Epithelial cell of esophagus (primary cell): Measurements from ENCODE around the gene MTARC2.

Experiments
- DNase-seq: peaks from one replicate; pipeline ENCODE4 v3.0.0; 2010; ENCODE audit warnings: low read depth
- H3K4me3 ChIP-seq: 2 replicates; pipeline ENCODE4 v1.5.1; 2011; ENCODE audit warnings: mild to moderate bottlenecking, low read length, control low read depth
- TF ChIP-seq, protein P1 (sequence below): IDR thresholded peaks from 2 replicates; pipeline ENCODE4 v1.5.1; 2011; ENCODE audit warnings: low read depth, mild to moderate bottlenecking, low read length, control low read depth, inconsistent platforms; ENCODE audit not compliant: insufficient read depth; ENCODE audit errors: missing control alignments

The MTARC2 gene

DNA sequence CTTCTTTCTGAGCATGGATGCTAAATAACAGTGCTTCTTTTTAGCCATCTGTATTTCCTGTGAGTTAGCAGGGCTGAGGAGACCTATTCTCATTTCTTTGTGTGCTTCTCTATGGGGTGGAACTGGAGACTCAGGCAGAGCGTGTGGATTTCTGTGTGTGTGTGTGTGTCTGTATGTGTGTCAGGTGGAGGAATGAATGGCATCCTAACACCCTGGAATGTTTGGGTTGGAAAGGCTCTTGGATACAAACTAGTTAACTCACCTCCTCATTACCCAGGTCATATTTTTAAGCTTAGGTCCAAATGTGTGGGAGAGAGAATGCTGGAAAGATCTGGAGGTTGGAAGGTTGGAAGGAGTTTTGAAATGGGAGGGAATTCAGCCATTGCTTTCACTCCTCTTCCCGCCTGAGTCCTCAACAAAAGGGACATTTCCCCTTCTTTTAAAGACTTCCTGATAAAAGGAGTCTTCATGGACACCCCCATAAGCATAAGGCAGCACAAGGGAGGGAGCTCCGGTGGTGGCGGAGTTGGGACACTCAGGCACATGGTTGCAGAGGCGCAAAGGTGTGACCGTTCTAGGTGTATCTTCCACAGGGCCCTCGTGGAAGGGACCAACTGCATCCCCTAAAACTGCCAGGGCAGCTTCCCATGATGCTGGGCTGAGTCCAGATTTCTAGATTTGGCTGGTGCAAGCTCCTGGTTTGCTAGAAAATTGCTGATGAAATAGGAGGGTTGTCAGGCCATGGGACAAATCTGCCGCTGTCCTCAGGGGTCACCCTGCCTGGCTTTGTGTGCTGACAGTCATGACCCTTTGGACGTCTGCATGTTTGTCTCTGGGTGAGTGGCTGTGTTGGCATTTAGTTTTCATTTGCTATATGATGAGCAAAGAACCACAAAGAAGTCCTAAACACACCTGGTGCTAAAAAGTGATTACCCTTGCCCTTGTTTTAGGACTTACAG is 76.2 kb downstream of the MTARC2 start:
- no peak overlapping the region for H3K4me3 ChIP-seq
- DNase-seq, result no peak
- TF ChIP-seq, protein P1, sequence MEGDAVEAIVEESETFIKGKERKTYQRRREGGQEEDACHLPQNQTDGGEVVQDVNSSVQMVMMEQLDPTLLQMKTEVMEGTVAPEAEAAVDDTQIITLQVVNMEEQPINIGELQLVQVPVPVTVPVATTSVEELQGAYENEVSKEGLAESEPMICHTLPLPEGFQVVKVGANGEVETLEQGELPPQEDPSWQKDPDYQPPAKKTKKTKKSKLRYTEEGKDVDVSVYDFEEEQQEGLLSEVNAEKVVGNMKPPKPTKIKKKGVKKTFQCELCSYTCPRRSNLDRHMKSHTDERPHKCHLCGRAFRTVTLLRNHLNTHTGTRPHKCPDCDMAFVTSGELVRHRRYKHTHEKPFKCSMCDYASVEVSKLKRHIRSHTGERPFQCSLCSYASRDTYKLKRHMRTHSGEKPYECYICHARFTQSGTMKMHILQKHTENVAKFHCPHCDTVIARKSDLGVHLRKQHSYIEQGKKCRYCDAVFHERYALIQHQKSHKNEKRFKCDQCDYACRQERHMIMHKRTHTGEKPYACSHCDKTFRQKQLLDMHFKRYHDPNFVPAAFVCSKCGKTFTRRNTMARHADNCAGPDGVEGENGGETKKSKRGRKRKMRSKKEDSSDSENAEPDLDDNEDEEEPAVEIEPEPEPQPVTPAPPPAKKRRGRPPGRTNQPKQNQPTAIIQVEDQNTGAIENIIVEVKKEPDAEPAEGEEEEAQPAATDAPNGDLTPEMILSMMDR, result no peak

DNA sequence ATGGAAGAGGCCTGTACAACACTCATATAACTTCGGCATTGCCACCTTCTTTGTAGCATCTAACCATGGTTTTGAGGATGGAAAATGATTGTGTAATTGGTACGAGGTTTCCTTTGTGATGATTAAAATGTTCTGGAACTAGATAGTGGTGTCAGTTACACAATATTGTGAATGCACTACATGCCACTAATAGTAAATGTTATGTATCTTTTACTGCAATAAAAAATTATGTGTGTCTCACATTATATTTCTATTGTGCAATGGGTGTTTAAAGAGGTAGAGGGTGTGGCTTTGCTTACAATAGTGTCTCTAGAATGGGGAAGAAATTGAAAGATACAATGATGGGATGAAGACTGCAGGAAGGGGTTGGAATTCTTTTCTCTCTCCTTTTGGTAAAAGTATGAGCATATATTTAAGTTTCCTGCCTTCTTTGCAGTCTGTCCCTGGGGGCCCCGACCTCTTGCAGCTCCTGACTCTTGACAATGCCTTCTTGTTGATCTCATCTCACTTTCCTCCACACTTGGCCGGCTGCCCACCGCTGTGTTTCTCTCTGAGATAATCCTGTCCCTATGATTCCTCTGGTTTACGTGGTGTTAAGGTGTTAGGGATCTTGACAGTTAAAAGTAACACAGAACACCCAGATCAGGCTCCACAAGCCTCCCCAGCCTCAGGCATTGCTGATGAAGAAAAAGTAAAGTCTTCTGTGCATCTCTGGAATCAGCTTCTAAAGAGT is 77.9 kb downstream of the MTARC2 start:
- H3K4me3 ChIP-seq, result no peak overlapping the region
- no peak for DNase-seq
- TF ChIP-seq, protein P1, result no peak

DNA sequence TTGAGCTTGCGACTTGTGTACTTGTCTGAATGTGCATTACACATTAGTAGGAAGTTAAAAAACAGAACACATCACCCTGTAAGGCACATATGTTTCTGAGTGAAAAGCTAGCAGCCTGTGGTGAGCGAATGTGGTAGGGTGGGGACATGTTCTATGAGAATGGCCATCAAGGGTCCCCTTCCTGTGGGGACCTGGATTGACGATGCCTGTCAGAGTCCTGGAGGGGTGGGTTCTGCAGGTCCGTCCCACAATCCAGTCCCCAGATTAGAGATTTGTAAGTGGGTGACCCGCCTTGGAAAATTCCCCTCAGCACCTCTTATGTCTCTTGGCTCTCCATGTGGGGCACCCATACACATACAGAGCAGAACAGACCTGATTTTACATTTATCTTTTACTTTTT is 78.6 kb downstream of the MTARC2 start:
- TF ChIP-seq, protein P1, result no peak
- no peak overlapping the region for H3K4me3 ChIP-seq
- DNase-seq, result no peak

DNA sequence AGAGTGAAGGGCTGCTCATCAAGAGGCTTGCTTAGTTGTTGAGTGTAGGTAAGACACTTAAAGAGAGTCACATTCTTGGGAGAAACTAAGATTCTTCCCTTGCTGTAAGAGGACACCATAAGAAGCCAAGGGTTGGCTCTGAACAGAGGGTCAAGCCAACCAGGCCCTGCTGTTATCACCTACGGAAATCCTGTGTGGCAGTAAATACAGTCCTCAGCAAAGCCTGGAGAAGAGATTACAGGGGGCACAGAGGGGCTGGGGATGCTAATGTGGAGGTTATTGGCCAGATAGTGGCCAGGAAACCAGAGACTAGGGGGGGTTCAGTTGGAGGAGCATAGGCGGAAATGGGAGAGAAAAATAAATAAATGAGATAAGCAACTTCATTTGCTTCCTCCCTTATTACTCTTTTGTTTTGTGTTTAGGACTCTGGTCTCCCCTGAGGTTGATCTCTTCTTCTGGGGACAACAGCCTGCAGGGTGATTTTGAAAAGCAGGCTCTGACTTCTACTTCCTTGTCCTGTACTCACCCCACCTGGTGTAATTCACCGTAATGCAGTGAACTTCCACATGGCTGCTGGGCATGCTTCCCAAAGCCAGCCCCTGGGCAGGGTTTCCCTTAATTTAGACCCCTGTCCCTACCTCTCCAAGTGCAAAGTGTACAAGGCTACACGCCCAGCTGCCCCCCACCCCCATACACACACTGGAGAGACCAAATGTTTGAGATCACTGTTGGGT is 79.5 kb downstream of the MTARC2 start:
- DNase-seq, result no peak
- TF ChIP-seq, protein P1, result no peak
- H3K4me3 ChIP-seq, result no peak overlapping the region

DNA sequence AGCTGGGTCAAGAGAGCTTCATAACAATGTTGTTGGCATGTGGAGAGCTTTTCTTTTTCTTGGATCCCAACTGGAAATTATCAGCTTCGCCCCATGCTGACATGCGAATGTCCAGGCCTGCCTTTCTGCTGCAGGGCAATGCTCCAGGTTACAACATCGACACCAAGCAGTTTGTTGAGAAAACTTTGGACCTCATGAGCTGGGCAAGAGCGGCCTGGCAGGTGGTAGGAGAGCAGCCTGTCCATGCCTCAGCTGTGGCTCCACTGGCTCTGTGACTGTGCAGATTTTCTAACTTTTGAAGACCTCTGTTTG is 80.0 kb downstream of the MTARC2 start:
- DNase-seq, result no peak
- H3K4me3 ChIP-seq, result no peak overlapping the region
- TF ChIP-seq, protein P1, result no peak

DNA sequence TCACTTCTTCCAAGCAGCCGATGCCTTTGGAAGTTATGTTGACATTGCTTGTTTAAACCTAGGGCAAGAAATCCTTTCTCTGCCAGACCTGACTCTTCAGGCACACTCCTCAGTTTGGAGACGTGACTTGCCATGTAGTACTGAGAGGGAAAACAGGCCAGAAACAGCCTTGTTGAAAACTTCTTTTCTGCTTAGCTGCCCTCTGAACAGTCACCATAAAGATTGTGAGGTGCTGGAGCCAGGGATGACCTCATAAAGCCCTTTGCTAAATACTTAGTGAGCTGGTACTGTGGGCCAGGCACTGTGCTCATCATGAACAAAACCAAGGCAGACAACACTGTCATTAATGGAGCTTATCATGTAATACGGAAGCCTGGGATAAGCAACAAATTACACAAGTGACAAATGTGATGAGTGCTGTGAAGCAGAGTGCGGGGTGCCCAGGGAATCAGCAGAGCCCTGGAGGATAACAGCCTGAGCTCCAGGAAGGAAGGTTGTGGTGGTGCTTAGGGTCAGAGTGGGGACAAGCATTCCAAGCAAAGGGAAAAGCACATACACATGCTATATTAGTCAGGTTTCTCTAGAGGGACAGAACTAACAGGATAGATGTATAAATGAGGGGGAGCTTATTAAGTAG is 80.9 kb downstream of the MTARC2 start:
- H3K4me3 ChIP-seq, result no peak overlapping the region
- no peak for DNase-seq
- TF ChIP-seq, protein P1, result no peak
